Right atrium auricular region (tissue), 2 donors: ENCODE data around the gene MXD1. TPM values are rescaled to one million over a fixed set of nuclear protein-coding genes. Genes with fewer than 3 reads are reported as not detected.

ENCODE experiments used
- DNase-seq: peaks from one replicate; pipeline ENCODE4 v3.0.0-alpha.2; 2019; ENCODE audit warnings: low spot score
- H3K27ac ChIP-seq, 2 donors: fragments of 200-600 bp; sonication (generic); 1 replicate in 1 of 2; 2 replicates in 1 of 2; pipeline ENCODE4 v1.5.1; 2016 to 2019
- H3K27me3 ChIP-seq, 2 donors: fragments of 200-600 bp; sonication (generic); one replicate each; pipeline versions ENCODE4 v1.5.1 to v1.6.0; 2017 to 2019
- H3K36me3 ChIP-seq: fragments of 200-600 bp; sonication (generic); one replicate; pipeline ENCODE4 v1.5.1; 2016
- H3K4me1 ChIP-seq, 2 donors: fragments of 200-600 bp; sonication (generic); one replicate each; pipeline versions ENCODE4 v1.5.1 to v1.6.0; 2017 to 2019
- H3K4me3 ChIP-seq, 2 donors: fragments of 200-600 bp; sonication (generic); 1 replicate in 1 of 2; 2 replicates in 1 of 2; pipeline ENCODE4 v1.5.1; 2017 to 2019; ENCODE audit warnings: mild to moderate bottlenecking in 1 of 2, moderate library complexity in 1 of 2
- H3K9me3 ChIP-seq, 2 donors: fragments of 200-600 bp; sonication (generic); one replicate each; pipeline ENCODE4 v1.5.1; 2019
- total RNA-seq, 2 donors: library from RNA; depleted of rRNA; stranded (reverse); fragments of >200 nt; gene quantifications; one replicate each; pipeline ENCODE4 v1.1.0, GENCODE V29; 2016
- TF ChIP-seq, protein P1 (sequence below), 2 donors: fragments of 200-600 bp; sonication (generic); IDR thresholded peaks; one replicate each; pipeline ENCODE4 v1.5.1; 2019; ENCODE audit warnings: antibody characterized with exemption in 2 of 2

MXD1 gene
- total RNA-seq, 2 donors from 2014 or later = 4.4 to 4.7 TPM

- TF ChIP-seq, protein P1, sequence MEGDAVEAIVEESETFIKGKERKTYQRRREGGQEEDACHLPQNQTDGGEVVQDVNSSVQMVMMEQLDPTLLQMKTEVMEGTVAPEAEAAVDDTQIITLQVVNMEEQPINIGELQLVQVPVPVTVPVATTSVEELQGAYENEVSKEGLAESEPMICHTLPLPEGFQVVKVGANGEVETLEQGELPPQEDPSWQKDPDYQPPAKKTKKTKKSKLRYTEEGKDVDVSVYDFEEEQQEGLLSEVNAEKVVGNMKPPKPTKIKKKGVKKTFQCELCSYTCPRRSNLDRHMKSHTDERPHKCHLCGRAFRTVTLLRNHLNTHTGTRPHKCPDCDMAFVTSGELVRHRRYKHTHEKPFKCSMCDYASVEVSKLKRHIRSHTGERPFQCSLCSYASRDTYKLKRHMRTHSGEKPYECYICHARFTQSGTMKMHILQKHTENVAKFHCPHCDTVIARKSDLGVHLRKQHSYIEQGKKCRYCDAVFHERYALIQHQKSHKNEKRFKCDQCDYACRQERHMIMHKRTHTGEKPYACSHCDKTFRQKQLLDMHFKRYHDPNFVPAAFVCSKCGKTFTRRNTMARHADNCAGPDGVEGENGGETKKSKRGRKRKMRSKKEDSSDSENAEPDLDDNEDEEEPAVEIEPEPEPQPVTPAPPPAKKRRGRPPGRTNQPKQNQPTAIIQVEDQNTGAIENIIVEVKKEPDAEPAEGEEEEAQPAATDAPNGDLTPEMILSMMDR (IDR thresholded peaks at IDR 0.05) = no peak
- H3K9me3 ChIP-seq = no peaks in the 10 kb centered on the region
Measured at GRCh38 chr2:69969991-69970390, 55.1 kb downstream of the MXD1 start.

GRCh38 chr2:69972822-69973221 is 57.9 kb downstream of the MXD1 start:
- Histone ChIP-seq H3K27ac (no peak overlapping the region), H3K4me1 (no peaks in the 10 kb centered on the region), H3K27me3 (no peaks in the 10 kb centered on the region), H3K9me3 (no peaks in the 10 kb centered on the region), H3K36me3 (no peaks in the 10 kb centered on the region), H3K4me3 (no peak overlapping the region)
- TF ChIP-seq, protein P1 (IDR thresholded peaks at IDR 0.05) = no peak
- no peak for DNase-seq

More at GRCh38 chr2:69969991-69970390, 55.1 kb downstream of the MXD1 start:
- H3K4me1 ChIP-seq = no peaks in the 10 kb centered on the region
- H3K36me3 ChIP-seq = no peaks in the 10 kb centered on the region
- H3K27ac ChIP-seq = no peak overlapping the region
- no peaks in the 10 kb centered on the region for H3K27me3 ChIP-seq
- no peak overlapping the region for H3K4me3 ChIP-seq
- no peak for DNase-seq

- DNase-seq = no peak
- Histone ChIP-seq H3K9me3 (no peaks in the 10 kb centered on the region), H3K27me3 (no peaks in the 10 kb centered on the region), H3K4me1 (no peaks in the 10 kb centered on the region), H3K4me3 (no peak overlapping the region), H3K27ac (no peak overlapping the region), H3K36me3 (no peaks in the 10 kb centered on the region)
- TF ChIP-seq, protein P1 (IDR thresholded peaks at IDR 0.05) = no peak
Measured at GRCh38 chr2:69973335-69973735, 58.4 kb downstream of the MXD1 start.

DNA sequence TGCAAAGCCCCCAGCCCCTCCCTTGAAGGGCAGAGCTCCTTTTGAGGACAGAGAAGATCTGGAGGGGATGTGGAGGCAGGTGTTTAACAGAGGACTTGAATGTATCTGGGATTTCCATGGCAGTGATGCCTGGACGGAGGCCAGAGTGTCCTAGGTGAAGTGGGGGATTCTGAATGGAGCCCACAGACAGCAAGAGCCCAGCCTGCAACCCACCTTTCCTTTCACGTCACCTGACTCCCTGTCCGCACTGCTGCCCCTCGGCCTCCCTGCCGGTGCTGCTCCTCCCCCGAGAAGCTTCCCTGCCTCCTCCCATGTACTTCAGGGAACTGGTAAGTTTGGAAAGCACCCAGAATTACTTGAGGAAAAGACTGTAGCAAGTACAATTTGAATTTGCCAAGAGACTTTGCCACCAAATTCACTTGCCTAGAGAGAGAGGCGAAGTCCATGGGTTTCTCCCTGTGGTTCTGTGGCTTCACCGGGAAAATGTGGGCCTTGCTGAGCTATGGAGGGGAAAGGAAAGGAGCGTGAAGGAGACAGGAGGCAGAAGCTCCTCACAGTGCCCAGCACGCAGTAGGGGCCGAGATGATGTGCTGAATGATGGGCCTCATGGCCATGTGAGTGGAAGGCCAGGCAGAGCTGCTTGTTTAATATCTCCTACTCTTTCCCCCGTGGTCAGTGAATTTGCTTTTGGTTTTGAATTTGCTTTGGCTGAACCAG is 60.4 kb downstream of the MXD1 start:
- TF ChIP-seq, protein P1 (IDR thresholded peaks at IDR 0.05) = no peak
- Histone ChIP-seq H3K4me3 (no peak overlapping the region), H3K9me3 (no peaks in the 10 kb centered on the region), H3K36me3 (no peaks in the 10 kb centered on the region), H3K27ac (no peak overlapping the region), H3K27me3 (no peaks in the 10 kb centered on the region), H3K4me1 (no peaks in the 10 kb centered on the region)
- DNase-seq = no peak

DNA sequence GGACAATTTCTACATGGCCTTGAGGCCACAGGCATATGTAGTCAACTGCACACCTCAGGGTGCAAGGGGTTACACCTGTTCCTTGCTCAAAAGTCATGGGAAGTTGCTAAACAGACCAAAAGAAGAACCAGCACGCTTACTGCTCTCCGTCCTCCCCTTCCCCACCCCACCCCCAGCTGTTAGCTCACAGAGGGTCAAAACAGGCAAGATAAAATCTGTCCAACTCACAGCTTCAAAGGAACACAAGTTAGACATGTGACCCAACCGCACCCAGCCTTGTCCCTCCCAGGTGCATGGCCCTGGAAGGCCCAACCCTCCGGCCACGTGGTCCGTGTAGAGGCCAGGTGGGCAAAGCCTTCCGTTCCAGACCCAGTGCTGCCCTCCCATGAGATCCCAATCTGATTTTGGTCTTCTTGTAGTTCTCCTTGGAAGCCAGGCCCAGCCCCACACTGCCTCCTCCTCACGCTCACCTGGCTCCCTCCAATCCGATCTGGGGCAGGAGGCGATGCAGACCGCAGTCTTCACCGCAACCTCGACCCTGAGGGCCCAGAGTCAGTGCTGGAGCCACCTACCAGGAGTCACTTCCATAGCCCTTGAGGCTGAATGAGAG is 61.0 kb downstream of the MXD1 start:
- Histone ChIP-seq H3K27ac (no peak overlapping the region), H3K27me3 (no peaks in the 10 kb centered on the region), H3K4me1 (no peaks in the 10 kb centered on the region), H3K36me3 (no peaks in the 10 kb centered on the region), H3K4me3 (no peak overlapping the region), H3K9me3 (no peaks in the 10 kb centered on the region)
- TF ChIP-seq, protein P1 (IDR thresholded peaks at IDR 0.05) = no peak
- no peak for DNase-seq
